Upper lobe of left lung (tissue), 6 donors: ENCODE measurements around the gene RNU6-7. TPM values are rescaled to one million over a fixed set of nuclear protein-coding genes. Genes with fewer than 3 reads are reported as not detected.

Experiments used
- ATAC-seq, 2 donors: fragments of 200-7000 bp; cut with Tn5 transposase; one replicate each; pipeline ENCODE4 v1.9.1; 2022; ENCODE audit warnings: mild to moderate bottlenecking in 2 of 2, moderate library complexity in 2 of 2; ENCODE audit not compliant: low FRiP score in 2 of 2
- DNase-seq, 2 donors: peaks; one replicate each; pipeline ENCODE4 v3.0.0-alpha.2; 2019 to 2020
- H3K27ac ChIP-seq, 4 donors: fragments of 200-600 bp; sonication (generic); one replicate each; pipeline ENCODE4 v1.5.1; 2016 to 2019
- H3K27me3 ChIP-seq, 4 donors: fragments of 200-600 bp; sonication (generic); one replicate each; pipeline ENCODE4 v1.5.1; 2017 to 2019
- H3K36me3 ChIP-seq, 4 donors: fragments of 200-600 bp; sonication (generic); one replicate each; pipeline ENCODE4 v1.5.1; 2016 to 2019
- H3K4me1 ChIP-seq, 4 donors: fragments of 200-600 bp; sonication (generic); one replicate each; pipeline ENCODE4 v1.5.1; 2018 to 2019
- H3K4me3 ChIP-seq, 4 donors: fragments of 200-600 bp; sonication (generic); one replicate each; pipeline ENCODE4 v1.5.1; 2017 to 2019; ENCODE audit warnings: mild to moderate bottlenecking in 2 of 4, moderate library complexity in 1 of 4
- H3K9me3 ChIP-seq, 4 donors: fragments of 200-600 bp; sonication (generic); one replicate each; pipeline ENCODE4 v1.5.1; 2018 to 2019
- EP300 ChIP-seq, 4 donors: sonication (generic); formaldehyde crosslinking; IDR thresholded peaks; one replicate each; pipeline ENCODE4 v1.5.1; 2017; ENCODE audit warnings: antibody characterized with exemption in 4 of 4, control low read depth in 2 of 4
- POLR2A ChIP-seq, 4 donors: fragments of 450-650 bp; IDR thresholded peaks; one replicate each; pipeline ENCODE4 v1.5.1; 2016 to 2017; ENCODE audit warnings: antibody characterized with exemption in 4 of 4, mild to moderate bottlenecking in 2 of 4
- POLR2AphosphoS5 ChIP-seq, 2 donors: sonication (generic); formaldehyde crosslinking; IDR thresholded peaks; one replicate each; pipeline ENCODE4 v1.5.1; 2017; ENCODE audit warnings: antibody characterized with exemption in 2 of 2
- WGBS, 2 donors: methylation state at CpG; one replicate each; pipeline ENCODE4 v1.1.5; 2017 to 2018; 5-methylcytosine and 5-hydroxymethylcytosine counted together
- total RNA-seq, 6 donors: library from RNA; depleted of rRNA in 4 of 6; stranded (reverse); fragments of >200 nt in 4 of 6; gene quantifications; one replicate each; pipeline versions ENCODE4 v1.1.0 to v1.2.1, GENCODE V29; 2016 to 2021
- TF ChIP-seq, protein P1 (sequence below), 6 experiments: fragments of 450-650 bp in 4 of 6; fragments of 200-600 bp in 2 of 6; sonication (generic) in 2 of 6; IDR thresholded peaks; one replicate each; pipeline ENCODE4 v1.5.1; 2016 to 2019; ENCODE audit warnings: antibody characterized with exemption in 6 of 6
- donor health status: DM: no; HTN: no; CAD: no; lungs with moderate emphysema.
- donor health status: DM: no; HTN: yes; CAD: no; lungs with severe emphysema.

The RNU6-7 gene
- total RNA-seq, 6 donors from 2014 or later: not detected

DNA sequence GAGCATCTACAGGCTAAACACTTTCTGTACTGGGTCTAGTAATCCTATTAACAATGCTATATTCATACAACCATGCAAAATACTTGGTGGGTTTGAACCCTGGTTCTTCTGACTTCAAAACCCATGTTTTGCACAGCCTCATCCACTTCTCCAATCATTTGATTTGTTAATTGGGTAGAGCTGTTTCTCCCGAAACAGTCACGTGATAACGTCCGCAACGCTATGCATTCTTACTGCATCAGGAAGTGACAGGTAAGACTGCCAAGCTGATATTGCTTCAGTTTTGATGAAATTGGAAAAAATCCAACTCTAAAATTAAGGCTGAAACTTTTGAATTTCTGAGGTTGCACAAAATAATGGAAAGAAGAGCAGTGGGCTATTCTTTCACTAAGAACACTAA lies 30.4 kb upstream of the RNU6-7 start:
- no peaks in the 10 kb centered on the region for H3K27me3 ChIP-seq
- 69 to 74% methylated on average over 5 of the region's 5 CpGs for WGBS, 2 donors

DNA sequence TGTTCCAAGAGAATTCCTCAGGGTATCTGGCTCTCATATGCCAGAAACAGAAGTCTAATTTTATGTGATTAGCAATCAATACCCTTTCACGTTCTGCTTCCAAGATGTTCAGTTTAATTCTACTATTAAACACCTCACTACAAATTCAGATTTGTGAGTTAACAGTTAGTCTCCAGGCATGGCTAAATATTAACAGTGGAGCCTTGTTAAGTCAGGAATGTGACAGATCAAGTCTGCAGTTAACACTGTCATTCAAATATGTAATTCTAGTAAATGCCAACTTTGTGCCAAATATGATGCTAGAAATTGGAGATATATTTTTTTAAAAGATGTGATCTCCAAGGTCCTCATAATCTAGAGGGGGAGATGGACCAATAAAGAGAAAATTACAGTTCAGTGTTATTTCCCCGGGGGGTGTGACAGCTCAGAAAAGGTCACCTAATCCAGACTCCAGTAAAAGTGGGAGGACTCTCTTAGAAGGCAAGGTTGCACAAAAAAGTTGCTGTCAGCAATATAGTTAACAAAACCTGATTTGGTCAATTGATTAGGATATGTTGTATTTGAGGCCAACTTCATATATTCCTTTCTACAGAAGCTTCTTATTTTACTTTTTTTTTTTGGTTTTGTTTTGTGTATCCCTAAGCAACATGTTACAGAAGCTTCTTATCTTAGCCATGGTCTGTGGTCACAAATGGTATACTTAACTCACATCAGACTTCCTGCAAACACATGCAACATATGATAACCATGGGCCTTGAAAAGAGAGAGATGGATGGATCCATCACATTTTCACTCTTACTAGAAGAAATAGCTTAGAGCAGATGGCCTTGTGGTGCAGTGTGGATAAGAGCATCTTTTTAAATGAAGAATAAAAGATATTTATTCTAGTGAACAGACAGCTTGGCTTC lies 18.4 kb upstream of the RNU6-7 start:
- no peak overlapping the region for H3K27ac ChIP-seq
- H3K4me1 ChIP-seq: no peaks in the 10 kb centered on the region
- no peak for DNase-seq
- WGBS, 2 donors: 53 to 64% methylated on average over 2 of the region's 2 CpGs
- H3K27me3 ChIP-seq: no peaks in the 10 kb centered on the region
- no peak overlapping the region for H3K4me3 ChIP-seq
- no peaks in the 10 kb centered on the region for H3K36me3 ChIP-seq
- peaks cover 0 to 7% (median 3%) of the 10 kb centered on the region in 4 donors for H3K9me3 ChIP-seq
- no peak for TF ChIP-seq POLR2AphosphoS5 (IDR thresholded peaks at IDR 0.05)
- no peak for TF ChIP-seq EP300 (IDR thresholded peaks at IDR 0.05)
- TF ChIP-seq, protein P1, sequence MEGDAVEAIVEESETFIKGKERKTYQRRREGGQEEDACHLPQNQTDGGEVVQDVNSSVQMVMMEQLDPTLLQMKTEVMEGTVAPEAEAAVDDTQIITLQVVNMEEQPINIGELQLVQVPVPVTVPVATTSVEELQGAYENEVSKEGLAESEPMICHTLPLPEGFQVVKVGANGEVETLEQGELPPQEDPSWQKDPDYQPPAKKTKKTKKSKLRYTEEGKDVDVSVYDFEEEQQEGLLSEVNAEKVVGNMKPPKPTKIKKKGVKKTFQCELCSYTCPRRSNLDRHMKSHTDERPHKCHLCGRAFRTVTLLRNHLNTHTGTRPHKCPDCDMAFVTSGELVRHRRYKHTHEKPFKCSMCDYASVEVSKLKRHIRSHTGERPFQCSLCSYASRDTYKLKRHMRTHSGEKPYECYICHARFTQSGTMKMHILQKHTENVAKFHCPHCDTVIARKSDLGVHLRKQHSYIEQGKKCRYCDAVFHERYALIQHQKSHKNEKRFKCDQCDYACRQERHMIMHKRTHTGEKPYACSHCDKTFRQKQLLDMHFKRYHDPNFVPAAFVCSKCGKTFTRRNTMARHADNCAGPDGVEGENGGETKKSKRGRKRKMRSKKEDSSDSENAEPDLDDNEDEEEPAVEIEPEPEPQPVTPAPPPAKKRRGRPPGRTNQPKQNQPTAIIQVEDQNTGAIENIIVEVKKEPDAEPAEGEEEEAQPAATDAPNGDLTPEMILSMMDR (IDR thresholded peaks at IDR 0.05): no peak
- TF ChIP-seq POLR2A (IDR thresholded peaks at IDR 0.05): no peak
- no peak for ATAC-seq

More for the DNA sequence above, 30.4 kb upstream of the RNU6-7 start:
- Histone ChIP-seq H3K27ac (no peak overlapping the region), H3K4me1 (no peaks in the 10 kb centered on the region), H3K36me3 (no peaks in the 10 kb centered on the region), H3K4me3 (no peak overlapping the region), H3K9me3 (no peaks in the 10 kb centered on the region)
- TF ChIP-seq, protein P1 (IDR thresholded peaks at IDR 0.05): no peak
- TF ChIP-seq POLR2AphosphoS5 (IDR thresholded peaks at IDR 0.05) (no peak), EP300 (IDR thresholded peaks at IDR 0.05) (no peak), POLR2A (IDR thresholded peaks at IDR 0.05) (no peak)
- ATAC-seq: no peak
- DNase-seq: no peak

DNA sequence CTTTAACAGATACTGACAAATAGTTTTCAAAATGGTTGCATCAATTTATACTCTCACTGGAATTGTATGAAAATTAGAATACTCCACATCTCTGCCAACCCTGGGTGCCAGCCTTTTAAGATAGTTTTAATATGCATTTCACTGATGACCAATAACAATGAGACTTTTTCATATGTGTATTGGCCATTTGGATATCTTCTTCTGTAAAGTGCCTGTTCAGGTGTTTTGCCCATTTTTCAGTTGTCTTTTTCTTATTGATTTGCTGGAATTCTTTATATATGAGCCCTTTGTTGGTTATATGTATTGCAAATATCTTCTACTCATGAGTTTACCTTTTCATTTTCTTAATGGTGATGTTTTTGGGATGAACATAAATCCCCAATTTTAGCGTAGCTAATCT lies 16.7 kb upstream of the RNU6-7 start:
- 95 to 100% methylated on average over 1 of the region's 1 CpG for WGBS, 2 donors
- no peak for ATAC-seq
- H3K4me3 ChIP-seq: no peak overlapping the region

DNA sequence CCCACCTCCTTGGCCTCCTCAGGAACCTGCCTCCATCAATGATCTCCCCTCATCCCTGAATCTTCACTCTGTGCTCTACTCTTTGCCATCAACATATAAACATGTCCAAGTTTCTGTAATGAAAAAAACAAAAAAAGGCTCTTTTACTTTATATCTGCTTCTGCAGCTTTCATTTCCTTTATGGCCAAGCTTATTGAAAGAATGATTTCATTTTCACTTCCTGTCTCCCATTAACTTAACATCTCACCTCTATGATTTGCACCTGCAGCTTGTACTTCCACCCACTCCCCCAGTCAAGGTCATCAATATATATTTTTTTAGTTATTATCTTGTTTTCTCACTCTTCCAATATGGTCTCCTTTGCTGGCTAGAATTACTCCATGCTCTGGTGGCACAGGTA lies 15.6 kb upstream of the RNU6-7 start:
- no peaks in the 10 kb centered on the region for H3K36me3 ChIP-seq
- ATAC-seq (no peak), DNase-seq (no peak)
- H3K27ac ChIP-seq: no peak overlapping the region
- H3K27me3 ChIP-seq: no peaks in the 10 kb centered on the region
- TF ChIP-seq, protein P1 (IDR thresholded peaks at IDR 0.05): no peak
- TF ChIP-seq EP300 (IDR thresholded peaks at IDR 0.05) (no peak), POLR2A (IDR thresholded peaks at IDR 0.05) (no peak), POLR2AphosphoS5 (IDR thresholded peaks at IDR 0.05) (no peak)
- H3K4me3 ChIP-seq: no peak overlapping the region
- peaks cover 0 to 7% (median 3%) of the 10 kb centered on the region in 4 donors for H3K9me3 ChIP-seq
- H3K4me1 ChIP-seq: no peaks in the 10 kb centered on the region

More for the DNA sequence above, 16.7 kb upstream of the RNU6-7 start:
- TF ChIP-seq POLR2AphosphoS5 (IDR thresholded peaks at IDR 0.05) (no peak), EP300 (IDR thresholded peaks at IDR 0.05) (no peak)
- Histone ChIP-seq H3K36me3 (no peaks in the 10 kb centered on the region), H3K27ac (no peak overlapping the region), H3K4me1 (no peaks in the 10 kb centered on the region), H3K9me3 (peaks cover 0 to 7% (median 3%) of the 10 kb centered on the region in 4 donors), H3K27me3 (no peaks in the 10 kb centered on the region)
- DNase-seq: no peak

DNA sequence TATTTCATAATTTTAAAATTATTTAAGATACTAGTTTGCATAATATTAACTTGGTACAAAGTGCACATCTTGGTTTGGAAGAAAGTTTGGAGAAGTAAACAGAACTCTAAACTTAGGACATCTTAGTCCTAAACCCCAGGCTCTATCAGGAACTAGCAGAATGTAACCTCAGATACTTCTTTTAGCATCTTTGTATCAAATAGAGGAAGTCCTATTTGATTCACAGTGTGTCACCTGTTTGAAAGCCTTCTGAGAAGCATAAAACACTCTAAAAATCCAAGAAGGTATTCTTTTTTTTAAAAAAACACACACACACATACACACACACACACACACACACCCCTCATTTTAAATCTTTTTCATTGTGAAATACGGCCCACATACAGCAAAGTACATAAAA lies 12.0 kb upstream of the RNU6-7 start:
- WGBS, 2 donors: 65 to 74% methylated on average over 1 of the region's 1 CpG
- Histone ChIP-seq H3K27ac (no peak overlapping the region), H3K4me3 (no peak overlapping the region), H3K27me3 (no peaks in the 10 kb centered on the region), H3K4me1 (no peaks in the 10 kb centered on the region), H3K9me3 (peaks cover 0 to 7% (median 3%) of the 10 kb centered on the region in 4 donors), H3K36me3 (no peaks in the 10 kb centered on the region)
- TF ChIP-seq, protein P1 (IDR thresholded peaks at IDR 0.05): no peak
- no peak for TF ChIP-seq EP300 (IDR thresholded peaks at IDR 0.05)
- no peak for TF ChIP-seq POLR2A (IDR thresholded peaks at IDR 0.05)
- TF ChIP-seq POLR2AphosphoS5 (IDR thresholded peaks at IDR 0.05): no peak
- ATAC-seq: no peak
- no peak for DNase-seq
